A549 (cell line): ENCODE measurements around the gene TMEM132D. TPM values are rescaled to one million over a fixed set of nuclear protein-coding genes. Genes with fewer than 3 reads are reported as not detected.

Experiments used
- ATAC-seq, 2 experiments: fragments of 200-7000 bp in 1 of 2; fragments of >200 bp in 1 of 2; cut with Nextera tagmentation in 1 of 2; cut with Tn5 transposase in 1 of 2; 3 replicates each; pipeline versions ENCODE4 v1.8.0 to v1.9.1; 2018 to 2020; ENCODE audit warnings: mild to moderate bottlenecking in 1 of 2, moderate library complexity in 1 of 2
- CTCF ChIA-PET: fragments of 300-600 bp; sonication (Branson Sonifier 250); formaldehyde crosslinking; extraction: SDS; loops from one replicate; lab custom pipeline; 2021; ENCODE audit warnings: antibody characterized with exemption, inconsistent platforms; lab: Yijun Ruan, JAX
- POLR2A ChIA-PET: fragments of 350-600 bp; formaldehyde crosslinking; extraction: SDS; loops from one replicate; lab custom pipeline; 2021; ENCODE audit warnings: antibody characterized with exemption, inconsistent platforms; lab: Yijun Ruan, JAX
- DNase-seq, 2 experiments: peaks; one replicate each; pipeline versions ENCODE4 v3.0.0 to v3.0.0-alpha.2; 2011 to 2016; ENCODE audit warnings: low read depth in 1 of 2, low spot score in 1 of 2
- FAIRE-seq: peaks from 2 replicates; lab custom pipeline; 2011; peaks lifted over from hg19 to GRCh38; lab: Jason Lieb, UNC
- H3K27ac ChIP-seq, 2 experiments: fragments of >200 bp; sonication (Bioruptor Twin); formaldehyde crosslinking; 3 replicates each; pipeline ENCODE4 v1.5.1; 2016 to 2017
- H3K4me1 ChIP-seq: fragments of >200 bp; sonication (Bioruptor Twin); formaldehyde crosslinking; 3 replicates; pipeline ENCODE4 v1.6.1; 2016
- H3K4me2 ChIP-seq: fragments of >200 bp; sonication (Bioruptor Twin); formaldehyde crosslinking; 3 replicates; pipeline ENCODE4 v1.6.1; 2016
- H3K4me3 ChIP-seq: fragments of >200 bp; sonication (Bioruptor Twin); formaldehyde crosslinking; 3 replicates; pipeline ENCODE4 v1.5.1; 2016
- H3K9me3 ChIP-seq: fragments of >200 bp; sonication (Bioruptor Twin); formaldehyde crosslinking; 3 replicates; pipeline ENCODE4 v1.6.1; 2016
- BCL3 ChIP-seq: fragments of >200 bp; sonication (Bioruptor Twin); formaldehyde crosslinking; IDR thresholded peaks from 3 replicates; pipeline ENCODE4 v1.6.1; 2016
- CBX2 ChIP-seq: fragments of 200-600 bp; sonication (generic); IDR thresholded peaks from 2 replicates; pipeline ENCODE4 v1.6.1; 2016; ENCODE audit warnings: low read depth, mild to moderate bottlenecking, borderline replicate concordance
- CBX8 ChIP-seq: fragments of 200-600 bp; sonication (generic); IDR thresholded peaks from 2 replicates; pipeline ENCODE4 v1.6.1; 2016
- CHD2 ChIP-seq: fragments of 150-350 bp; IDR thresholded peaks from 2 replicates; pipeline ENCODE4 v1.6.1; 2014; ENCODE audit warnings: low read length; ENCODE audit not compliant: partially characterized antibody
- EHF ChIP-seq: fragments of 250-450 bp; sonication (Bioruptor Pico); IDR thresholded peaks from 2 replicates; pipeline ENCODE4 v1.5.0; 2020; ENCODE audit warnings: mild to moderate bottlenecking
- EHMT2 ChIP-seq: fragments of 200-600 bp; sonication (generic); IDR thresholded peaks from 2 replicates; pipeline ENCODE4 v1.6.1; 2016; ENCODE audit warnings: antibody characterized with exemption, low read depth, mild to moderate bottlenecking, moderate library complexity
- FOSL2 ChIP-seq, 2 experiments: fragments of 450-650 bp in 1 of 2; fragments of >200 bp in 1 of 2; sonication (Bioruptor Twin) in 1 of 2; formaldehyde crosslinking; IDR thresholded peaks; 2 replicates each; pipeline versions ENCODE4 v1.5.0 to v1.6.1; 2016 to 2020; ENCODE audit warnings: mild to moderate bottlenecking in 1 of 2, moderate library complexity in 1 of 2
- HES2 ChIP-seq: fragments of >200 bp; sonication (Bioruptor Twin); formaldehyde crosslinking; IDR thresholded peaks from 2 replicates; pipeline ENCODE4 v1.6.1; 2016
- KDM1A ChIP-seq: fragments of 200-600 bp; sonication (generic); IDR thresholded peaks from 2 replicates; pipeline ENCODE4 v1.6.1; 2016; ENCODE audit warnings: low read depth, mild to moderate bottlenecking
- MAZ ChIP-seq: fragments of 150-350 bp; IDR thresholded peaks from 2 replicates; pipeline ENCODE4 v1.6.1; 2014; ENCODE audit warnings: antibody characterized with exemption, low read depth, low read length, borderline replicate concordance
- NFE2L2 ChIP-seq: fragments of 150-350 bp; conservative IDR thresholded peaks from 2 replicates; pipeline ENCODE4 v1.6.1; 2014; ENCODE audit warnings: low read length
- NPAS2 ChIP-seq: fragments of 250-450 bp; sonication (Bioruptor Pico); IDR thresholded peaks from 2 replicates; pipeline ENCODE4 v1.8.0; 2022; ENCODE audit warnings: mild to moderate bottlenecking, moderate library complexity, borderline replicate concordance
- NR3C1 ChIP-seq: fragments of >200 bp; sonication (Bioruptor Twin); formaldehyde crosslinking; IDR thresholded peaks from 3 replicates; pipeline ENCODE4 v1.6.1; 2017
- PHF8 ChIP-seq: fragments of 200-600 bp; sonication (generic); IDR thresholded peaks from 2 replicates; pipeline ENCODE4 v1.6.1; 2016; ENCODE audit warnings: low read depth, mild to moderate bottlenecking, antibody characterized with exemption, moderate library complexity, borderline replicate concordance
- RAD21 ChIP-seq, 2 experiments: fragments of >200 bp in 1 of 2; sonication (Bioruptor Twin) in 1 of 2; formaldehyde crosslinking in 1 of 2; IDR thresholded peaks in 1 of 2; conservative IDR thresholded peaks in 1 of 2; 2 replicates in 1 of 2; 3 replicates in 1 of 2; pipeline ENCODE4 v1.6.1; 2012 to 2018; ENCODE audit warnings: inconsistent platforms in 1 of 2
- RNF2 ChIP-seq: fragments of 200-600 bp; sonication (generic); IDR thresholded peaks from 2 replicates; pipeline ENCODE4 v1.6.1; 2016; ENCODE audit warnings: low read depth, mild to moderate bottlenecking, antibody characterized with exemption, moderate library complexity, borderline replicate concordance
- SMC3 ChIP-seq: fragments of >200 bp; sonication (Bioruptor Twin); formaldehyde crosslinking; IDR thresholded peaks from 3 replicates; pipeline ENCODE4 v1.6.1; 2018; ENCODE audit warnings: inconsistent platforms
- TFCP2L1 ChIP-seq: fragments of 250-450 bp; sonication (Bioruptor Pico); IDR thresholded peaks from 2 replicates; pipeline ENCODE4 v1.5.0; 2021; ENCODE audit warnings: mild to moderate bottlenecking
- TP53 ChIP-seq: fragments of 250-450 bp; sonication (Bioruptor Pico); IDR thresholded peaks from 2 replicates; pipeline ENCODE4 v1.5.0; 2021; ENCODE audit warnings: mild to moderate bottlenecking, moderate library complexity
- ZC3H11A ChIP-seq: fragments of 450-650 bp; IDR thresholded peaks from 2 replicates; pipeline ENCODE4 v1.6.1; 2014; ENCODE audit warnings: antibody characterized with exemption, mild to moderate bottlenecking
- ZNF302 ChIP-seq: fragments of 250-450 bp; sonication (Bioruptor Pico); IDR thresholded peaks from 2 replicates; pipeline ENCODE4 v1.9.0; 2021; ENCODE audit warnings: inconsistent platforms, mild to moderate bottlenecking, moderate library complexity
- ZSCAN20 ChIP-seq: fragments of 250-450 bp; sonication (Bioruptor Pico); IDR thresholded peaks from 2 replicates; pipeline ENCODE4 v1.8.0; 2022; ENCODE audit warnings: mild to moderate bottlenecking, moderate library complexity
- WGBS: methylation state at CpG from one replicate; pipeline ENCODE4 v1.1.6; 2017; ENCODE audit errors: missing lambda C conversion rate; 5-methylcytosine and 5-hydroxymethylcytosine counted together
- polyA plus RNA-seq, 4 experiments: library from polyadenylated mRNA; depleted of rRNA in 3 of 4; stranded (reverse); fragments of >200 nt; fragmentation: RNase III in 1 of 4; extraction: RNeasy Plus Mini Kit Qiagen cat#74134 plus additional on column Dnase treatment in 1 of 4; gene quantifications; 2 replicates in 3 of 4; 3 replicates in 1 of 4; pipeline ENCODE4 v1.2.3, GENCODE V29; 2011 to 2017
- TF ChIP-seq, protein P1 (sequence below): IDR thresholded peaks from 2 replicates; pipeline ENCODE4 v1.6.1; 2012
- TF ChIP-seq, protein P2 (sequence below): fragments of 250-450 bp; sonication (Bioruptor Pico); IDR thresholded peaks from 2 replicates; pipeline ENCODE4 v1.5.0; 2021; ENCODE audit warnings: mild to moderate bottlenecking, moderate library complexity, borderline replicate concordance
- TF ChIP-seq, protein P3 (sequence below): fragments of 250-450 bp; sonication (Bioruptor Pico); IDR thresholded peaks from 2 replicates; pipeline ENCODE4 v1.5.0; 2020; ENCODE audit warnings: low read depth, mild to moderate bottlenecking, moderate library complexity
- TF ChIP-seq, protein P4 (sequence below): IDR thresholded peaks from 2 replicates; pipeline ENCODE4 v1.6.1; 2012; ENCODE audit warnings: low read depth, borderline replicate concordance
- TF ChIP-seq, protein P5 (sequence below): fragments of >200 bp; sonication (Bioruptor Twin); formaldehyde crosslinking; IDR thresholded peaks from 3 replicates; pipeline ENCODE4 v1.5.1; 2016

The TMEM132D gene
- polyA plus RNA-seq, 2 of the 4 experiments (the other 2 are of a cell fraction) = not detected

GRCh38 chr12:129332286-129332685 is 571.5 kb downstream of the TMEM132D start:
- 0% methylated on average over 2 of the region's 2 CpGs for WGBS
- no peak for ATAC-seq
- H3K4me2 ChIP-seq = no peak overlapping the region
- CTCF ChIA-PET = no interaction called here
- no peak for DNase-seq
- H3K4me3 ChIP-seq = no peak overlapping the region
- no peaks in the 10 kb centered on the region for H3K4me1 ChIP-seq
- POLR2A ChIA-PET = no interaction called here
- no peak overlapping the region for H3K27ac ChIP-seq
- peaks cover 4% of the 10 kb centered on the region; the same call in 1 of the 3 replicates for H3K9me3 ChIP-seq
- TF ChIP-seq CBX8 (no peak), EHF (no peak), HES2 (no peak), FOSL2 (IDR thresholded peaks at IDR 0.05) (no peak), FOSL2 (CRISPR knock-in tag; IDR thresholded peaks at IDR 0.05) (no peak), NPAS2 (CRISPR knock-in tag) (no peak), BCL3 (no peak), CBX2 (no peak), RAD21 (conservative IDR thresholded peaks at IDR 0.05 in 1 of 2, IDR thresholded peaks at IDR 0.05 in 1 of 2) (no peak), NFE2L2 (no peak), TFCP2L1 (CRISPR knock-in tag) (no peak), EHMT2 (no peak), PHF8 (no peak), NR3C1 (no peak), ZNF302 (no peak)
- TF ChIP-seq, protein P1, sequence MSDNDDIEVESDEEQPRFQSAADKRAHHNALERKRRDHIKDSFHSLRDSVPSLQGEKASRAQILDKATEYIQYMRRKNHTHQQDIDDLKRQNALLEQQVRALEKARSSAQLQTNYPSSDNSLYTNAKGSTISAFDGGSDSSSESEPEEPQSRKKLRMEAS = no peak
- TF ChIP-seq, protein P2, sequence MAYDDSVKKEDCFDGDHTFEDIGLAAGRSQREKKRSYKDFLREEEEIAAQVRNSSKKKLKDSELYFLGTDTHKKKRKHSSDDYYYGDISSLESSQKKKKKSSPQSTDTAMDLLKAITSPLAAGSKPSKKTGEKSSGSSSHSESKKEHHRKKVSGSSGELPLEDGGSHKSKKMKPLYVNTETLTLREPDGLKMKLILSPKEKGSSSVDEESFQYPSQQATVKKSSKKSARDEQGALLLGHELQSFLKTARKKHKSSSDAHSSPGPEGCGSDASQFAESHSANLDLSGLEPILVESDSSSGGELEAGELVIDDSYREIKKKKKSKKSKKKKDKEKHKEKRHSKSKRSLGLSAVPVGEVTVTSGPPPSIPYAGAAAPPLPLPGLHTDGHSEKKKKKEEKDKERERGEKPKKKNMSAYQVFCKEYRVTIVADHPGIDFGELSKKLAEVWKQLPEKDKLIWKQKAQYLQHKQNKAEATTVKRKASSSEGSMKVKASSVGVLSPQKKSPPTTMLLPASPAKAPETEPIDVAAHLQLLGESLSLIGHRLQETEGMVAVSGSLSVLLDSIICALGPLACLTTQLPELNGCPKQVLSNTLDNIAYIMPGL (CRISPR knock-in tag) = no peak
- TF ChIP-seq, protein P3, sequence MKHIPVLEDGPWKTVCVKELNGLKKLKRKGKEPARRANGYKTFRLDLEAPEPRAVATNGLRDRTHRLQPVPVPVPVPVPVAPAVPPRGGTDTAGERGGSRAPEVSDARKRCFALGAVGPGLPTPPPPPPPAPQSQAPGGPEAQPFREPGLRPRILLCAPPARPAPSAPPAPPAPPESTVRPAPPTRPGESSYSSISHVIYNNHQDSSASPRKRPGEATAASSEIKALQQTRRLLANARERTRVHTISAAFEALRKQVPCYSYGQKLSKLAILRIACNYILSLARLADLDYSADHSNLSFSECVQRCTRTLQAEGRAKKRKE (CRISPR knock-in tag) = no peak
- TF ChIP-seq, protein P4, sequence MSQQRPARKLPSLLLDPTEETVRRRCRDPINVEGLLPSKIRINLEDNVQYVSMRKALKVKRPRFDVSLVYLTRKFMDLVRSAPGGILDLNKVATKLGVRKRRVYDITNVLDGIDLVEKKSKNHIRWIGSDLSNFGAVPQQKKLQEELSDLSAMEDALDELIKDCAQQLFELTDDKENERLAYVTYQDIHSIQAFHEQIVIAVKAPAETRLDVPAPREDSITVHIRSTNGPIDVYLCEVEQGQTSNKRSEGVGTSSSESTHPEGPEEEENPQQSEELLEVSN = no peak
- FAIRE-seq = no peak

DNA sequence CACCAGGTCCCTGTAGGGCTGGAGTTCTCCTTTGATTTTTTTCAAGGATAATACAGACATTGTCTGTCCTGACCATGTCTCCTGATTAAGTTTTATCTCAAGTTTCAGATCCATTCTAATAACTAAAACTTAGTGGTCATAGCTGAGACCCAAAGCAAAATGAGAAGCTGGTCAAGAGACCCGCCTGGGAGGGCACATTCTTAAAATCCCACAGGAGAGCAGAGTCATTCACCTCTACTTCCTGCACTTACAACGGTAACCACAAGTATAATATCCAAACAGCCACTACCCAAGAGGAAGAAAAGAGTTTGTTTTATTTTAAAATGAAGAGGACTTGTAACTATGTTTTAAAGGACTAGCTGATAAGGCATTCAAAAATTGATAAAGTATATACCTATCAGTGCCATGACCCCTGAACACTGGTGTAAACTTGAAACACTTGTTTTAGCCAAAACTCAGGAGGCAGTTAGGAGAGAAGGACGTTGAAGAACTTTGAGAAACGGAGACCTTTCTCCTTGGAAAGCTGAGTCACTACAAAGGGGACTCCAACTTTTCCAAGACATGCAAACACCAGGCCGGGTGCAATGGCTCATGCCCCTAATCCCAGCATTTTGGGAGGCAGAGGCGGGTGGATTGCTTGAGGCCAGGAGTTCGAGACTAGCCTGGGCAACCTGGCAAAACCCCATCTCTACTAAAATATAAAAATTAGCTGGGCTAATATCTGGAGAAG is 572.3 kb downstream of the TMEM132D start:
- WGBS = 3% methylated on average over 7 of the region's 7 CpGs
- Histone ChIP-seq H3K4me1 (no peaks in the 10 kb centered on the region), H3K4me3 (no peak overlapping the region), H3K9me3 (peaks cover 4% of the 10 kb centered on the region; the same call in 1 of the 3 replicates), H3K27ac (no peak overlapping the region), H3K4me2 (no peak overlapping the region)
- CTCF ChIA-PET = no interaction called here
- ATAC-seq (no peak), FAIRE-seq (no peak), DNase-seq (no peak)
- POLR2A ChIA-PET = no interaction called here
- TF ChIP-seq SMC3 (no peak), TP53 (CRISPR knock-in tag) (no peak), MAZ (no peak), CHD2 (no peak), ZC3H11A (no peak), ZSCAN20 (CRISPR knock-in tag) (no peak), KDM1A (no peak), RNF2 (no peak)
- TF ChIP-seq, protein P3 (CRISPR knock-in tag) = no peak
- TF ChIP-seq, protein P5, sequence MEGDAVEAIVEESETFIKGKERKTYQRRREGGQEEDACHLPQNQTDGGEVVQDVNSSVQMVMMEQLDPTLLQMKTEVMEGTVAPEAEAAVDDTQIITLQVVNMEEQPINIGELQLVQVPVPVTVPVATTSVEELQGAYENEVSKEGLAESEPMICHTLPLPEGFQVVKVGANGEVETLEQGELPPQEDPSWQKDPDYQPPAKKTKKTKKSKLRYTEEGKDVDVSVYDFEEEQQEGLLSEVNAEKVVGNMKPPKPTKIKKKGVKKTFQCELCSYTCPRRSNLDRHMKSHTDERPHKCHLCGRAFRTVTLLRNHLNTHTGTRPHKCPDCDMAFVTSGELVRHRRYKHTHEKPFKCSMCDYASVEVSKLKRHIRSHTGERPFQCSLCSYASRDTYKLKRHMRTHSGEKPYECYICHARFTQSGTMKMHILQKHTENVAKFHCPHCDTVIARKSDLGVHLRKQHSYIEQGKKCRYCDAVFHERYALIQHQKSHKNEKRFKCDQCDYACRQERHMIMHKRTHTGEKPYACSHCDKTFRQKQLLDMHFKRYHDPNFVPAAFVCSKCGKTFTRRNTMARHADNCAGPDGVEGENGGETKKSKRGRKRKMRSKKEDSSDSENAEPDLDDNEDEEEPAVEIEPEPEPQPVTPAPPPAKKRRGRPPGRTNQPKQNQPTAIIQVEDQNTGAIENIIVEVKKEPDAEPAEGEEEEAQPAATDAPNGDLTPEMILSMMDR = no peak
- TF ChIP-seq, protein P2 (CRISPR knock-in tag) = no peak
